NCI-H748 treated with DMSO at 0.1 percent for 48 hours (cell line): ENCODE results near the gene SVIL.

Source experiments
- DNase-seq: peaks from one replicate; lab custom pipeline; 2025; lab: John Stamatoyannopoulos, UW

The SVIL gene

DNA sequence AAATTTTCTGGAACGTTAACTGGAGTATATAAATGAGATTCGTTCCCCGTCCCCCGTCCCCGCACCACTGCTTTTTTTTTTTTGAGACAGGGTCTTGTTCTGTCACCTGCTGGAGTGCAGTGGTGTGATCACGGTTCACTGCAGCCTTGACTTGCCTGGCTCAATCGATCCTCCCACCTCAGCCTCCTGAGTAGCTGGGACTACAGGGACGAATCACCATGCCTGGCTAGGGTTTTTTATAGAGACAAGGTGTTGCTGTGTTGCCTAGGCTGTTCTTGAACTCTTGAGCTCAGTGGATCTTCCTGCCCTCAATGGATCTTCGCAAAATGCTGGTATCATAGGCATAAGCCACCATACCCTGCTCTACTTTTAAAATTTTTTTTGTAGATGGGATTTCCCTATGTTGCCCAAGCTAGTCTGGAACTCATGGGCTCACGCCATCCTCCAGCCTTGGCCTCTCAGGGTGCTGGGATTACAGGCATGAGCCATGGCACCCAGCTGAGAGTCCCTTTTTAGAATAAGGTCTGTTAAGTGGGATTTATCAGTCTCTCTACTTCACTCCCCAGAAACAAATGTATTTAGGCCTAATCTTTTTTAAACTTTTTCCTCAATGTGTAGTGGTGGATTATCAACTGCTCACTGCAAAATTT lies 223.0 kb downstream of the SVIL start:
- no peak for DNase-seq

DNA sequence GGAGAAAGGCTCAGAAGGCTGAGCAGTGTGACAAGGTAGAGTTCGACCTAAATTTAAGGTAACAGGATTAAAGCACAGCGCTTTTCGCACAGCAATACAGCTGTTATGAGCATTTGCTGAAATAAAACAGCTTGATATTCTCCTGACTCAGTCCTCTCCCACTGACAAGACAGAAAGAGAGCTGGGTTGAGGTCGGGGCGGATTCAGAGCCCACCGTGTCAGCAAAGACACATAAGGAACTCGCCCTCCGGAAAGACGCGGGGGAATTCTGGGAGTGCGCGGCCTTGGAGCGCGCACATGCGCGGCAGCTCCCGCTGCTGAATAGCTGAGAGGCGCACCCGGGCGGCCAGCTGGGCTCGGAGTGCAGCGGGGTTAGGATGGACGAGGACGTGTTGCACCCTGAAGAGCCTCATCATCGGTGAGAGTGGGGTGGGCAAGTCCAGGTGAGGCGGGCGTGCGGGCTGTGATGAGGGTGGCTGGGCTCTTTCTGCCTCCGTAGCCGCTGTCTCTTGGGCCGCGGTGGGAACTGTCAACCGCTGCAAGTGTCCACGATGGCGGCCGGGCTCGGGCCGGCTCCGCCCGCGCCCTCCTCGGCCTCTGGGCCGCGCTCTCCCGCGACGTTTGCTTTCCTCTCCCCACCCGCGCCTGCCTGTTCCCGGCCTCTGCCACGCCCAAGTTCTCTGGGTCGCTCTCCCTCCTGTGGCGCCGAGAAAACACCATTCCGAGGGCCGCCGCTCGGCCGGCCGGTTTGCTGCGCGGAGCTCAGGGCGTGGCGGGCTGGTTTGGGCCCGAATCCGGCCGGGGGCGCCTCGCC lies 225.3 kb downstream of the SVIL start:
- peak; percentile 24 for DNase-seq

DNA sequence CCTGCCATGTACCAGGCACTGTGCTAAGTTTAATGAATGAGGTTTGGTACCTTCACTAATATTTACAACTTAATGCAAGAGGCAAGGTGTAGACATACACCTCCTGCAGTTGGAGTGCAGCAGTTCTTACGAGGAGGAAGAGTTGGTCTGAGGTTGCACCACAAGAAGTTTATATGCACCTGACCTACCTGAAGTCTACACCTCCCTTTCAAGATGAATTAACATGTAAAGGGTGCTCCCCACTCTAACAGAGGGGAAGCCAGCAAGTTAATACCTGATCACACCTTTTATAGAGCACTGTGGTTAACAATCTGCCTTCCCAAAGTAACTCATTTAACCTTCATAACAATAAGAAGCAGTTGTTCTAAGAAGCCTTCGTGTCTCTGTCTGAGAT lies 225.9 kb downstream of the SVIL start:
- no peak for DNase-seq
